Keratinocyte (primary cell): ENCODE data around the gene CYP26C1.

Source experiments
- CTCF ChIP-seq, 3 experiments: IDR thresholded peaks in 1 of 3; conservative IDR thresholded peaks in 1 of 3; optimal IDR thresholded peaks in 1 of 3; 2 replicates in 2 of 3; 3 replicates in 1 of 3; pipeline versions ENCODE3 to v1.5.1; 2011; ENCODE audit warnings: low read length in 3 of 3, mild to moderate bottlenecking in 3 of 3, moderate library complexity in 2 of 3, control low read depth in 1 of 3, inconsistent platforms in 1 of 3; ENCODE audit not compliant: insufficient read depth in 2 of 3; ENCODE audit errors: extremely low read depth in 1 of 3
- EZH2 ChIP-seq: IDR thresholded peaks from one replicate; pipeline ENCODE4 v1.6.1; 2012; ENCODE audit warnings: inconsistent platforms, mild to moderate bottlenecking, low read length, moderate library complexity

DNA sequence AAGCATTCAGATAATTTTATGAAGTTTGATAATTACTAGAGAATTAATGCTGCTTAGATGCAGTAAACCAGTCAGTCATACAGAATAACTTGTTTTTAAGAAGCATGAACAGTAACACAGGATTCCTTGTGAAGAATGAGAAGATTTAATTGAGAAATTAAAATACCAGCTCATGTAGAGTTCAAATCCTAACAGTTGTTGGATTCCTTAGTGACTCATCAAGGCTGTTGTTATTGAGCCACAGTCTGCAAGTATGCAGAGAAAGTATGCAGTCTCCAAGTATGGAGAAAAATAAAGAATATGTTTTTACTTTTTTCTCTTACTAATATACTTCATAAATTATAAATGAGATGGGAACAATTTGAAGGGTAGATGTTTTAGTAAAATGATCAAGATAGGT lies 30.2 kb upstream of the CYP26C1 start:
- TF ChIP-seq CTCF (optimal IDR thresholded peaks at IDR 0.05 in 1 of 3, IDR thresholded peaks at IDR 0.05 in 1 of 3, conservative IDR thresholded peaks at IDR 0.05 in 1 of 3; ENCODE audit: extremely low read depth in 1 of 3, insufficient read depth in 2 of 3, low read length in 3 of 3) (no peak), EZH2 (no peak)
